HG02870 (cell line): ENCODE results near the gene COPS6.

ENCODE experiments used
- ATAC-seq: cut with Tn5 transposase; IDR thresholded peaks from one replicate; pipeline ENCODE4 v1.9.1; 2021; ENCODE audit warnings: mild to moderate bottlenecking, moderate library complexity; ENCODE audit not compliant: unreplicated experiment

COPS6 gene

DNA sequence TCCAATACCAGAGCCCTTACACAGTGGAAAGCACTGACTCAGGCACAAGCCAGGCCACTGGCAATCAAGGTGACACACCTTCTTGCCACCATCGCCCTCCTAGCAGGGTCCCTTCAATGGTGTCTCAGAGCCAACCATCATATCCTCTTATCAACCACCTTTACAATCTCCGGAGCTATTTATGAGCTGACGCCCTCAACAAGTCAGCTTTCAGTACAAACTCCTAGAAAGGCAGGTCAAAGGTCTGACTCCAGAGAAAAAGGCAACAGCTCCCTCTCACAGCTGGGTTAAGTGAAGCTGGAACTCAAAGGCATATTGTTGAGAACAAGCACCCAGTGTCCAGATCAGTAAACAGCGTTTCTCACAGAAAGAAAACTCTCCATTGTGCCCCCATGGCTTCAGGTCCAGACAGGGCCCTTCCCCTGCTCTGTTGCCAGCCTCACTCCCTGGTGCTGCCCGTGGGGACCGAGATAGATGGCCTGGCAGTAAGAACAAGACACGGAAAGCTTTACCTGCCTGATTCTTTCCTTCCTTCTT is 9.7 kb upstream of the COPS6 start:
- no peak for ATAC-seq

DNA sequence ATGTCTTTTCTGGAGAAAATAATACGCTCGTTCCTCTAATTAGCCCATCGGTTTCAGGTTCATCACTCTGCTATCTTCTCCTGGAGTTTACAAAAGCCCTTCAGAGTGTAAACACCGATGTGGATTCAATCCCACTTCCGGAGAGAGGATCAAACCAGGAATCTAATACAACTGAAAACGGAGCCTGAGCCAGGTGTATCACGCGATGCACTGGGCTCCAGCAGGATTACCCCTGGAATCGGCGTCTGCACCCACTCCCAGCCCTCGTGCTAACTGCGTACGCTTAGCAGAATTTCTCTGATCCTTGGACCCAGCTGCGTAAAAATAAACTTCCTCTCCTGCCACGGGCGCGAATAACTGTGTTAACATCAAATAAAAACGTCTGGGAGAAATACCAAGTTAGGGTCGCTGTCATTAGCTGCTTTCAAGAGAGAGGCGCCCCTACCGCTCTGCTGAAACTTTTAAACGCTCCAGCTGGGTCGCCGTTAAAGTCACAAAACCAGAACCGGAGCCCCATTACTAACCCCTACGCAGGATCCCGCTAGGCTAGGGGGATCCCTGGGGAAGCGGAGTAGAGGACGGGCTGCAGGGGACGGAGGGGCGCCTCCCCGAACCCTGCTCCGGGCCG is 7.7 kb upstream of the COPS6 start:
- ATAC-seq, result no peak

DNA sequence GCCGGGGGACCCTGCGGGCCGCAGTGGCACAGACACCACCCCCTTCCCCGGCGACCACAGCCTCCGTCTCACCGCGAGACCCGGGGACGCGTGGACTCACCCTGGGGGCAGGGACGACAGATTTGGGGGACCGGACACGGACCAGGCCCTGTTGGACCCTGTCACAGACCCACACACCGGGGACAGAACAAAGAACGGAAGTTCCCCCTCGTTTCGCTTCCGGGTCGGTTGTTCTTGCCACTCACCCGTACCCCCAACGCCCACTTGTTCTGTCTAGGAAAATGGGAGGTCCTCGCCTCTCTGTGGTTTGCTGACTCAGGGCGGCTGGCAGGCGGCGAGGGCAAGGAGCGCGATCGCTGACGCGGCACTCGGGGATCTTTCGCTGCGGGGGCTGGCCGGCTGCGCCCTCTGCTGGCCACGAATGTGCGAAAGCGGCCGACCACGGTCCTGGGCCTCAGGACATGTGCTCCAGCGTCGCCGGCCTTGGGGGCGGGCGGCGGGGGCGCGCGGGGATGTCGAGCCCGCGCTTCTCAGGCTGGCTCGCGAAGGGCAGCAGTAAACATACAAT is 7.2 kb upstream of the COPS6 start, which contains the start of gene ZNF3:
TSS of gene ZNF3 (minus strand) at position 189 of the 568 bp plus-strand sequence. CDS start 4,366 bp downstream, outside the sequence.
- ATAC-seq, result peak; percentile 71

DNA sequence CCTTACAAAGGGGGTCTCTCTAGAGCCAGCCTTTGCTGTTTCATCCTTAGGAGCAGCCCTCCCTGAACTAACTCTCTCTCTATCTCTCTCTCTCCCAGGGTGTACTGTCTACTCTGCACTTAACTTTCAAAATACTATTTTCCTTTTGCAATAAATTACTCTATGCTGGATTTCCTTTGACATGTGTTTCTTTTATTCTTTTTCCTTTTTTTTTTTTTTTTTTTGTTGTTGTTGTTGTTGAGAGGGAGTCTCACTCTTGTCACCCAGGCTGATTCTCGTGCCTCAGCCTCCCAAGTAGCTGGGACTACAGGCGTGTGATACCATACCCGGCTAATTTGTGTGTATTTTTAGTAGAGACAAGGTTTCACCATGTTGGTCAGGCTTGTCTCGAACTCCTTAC is 5.8 kb upstream of the COPS6 start:
- ATAC-seq, result no peak

DNA sequence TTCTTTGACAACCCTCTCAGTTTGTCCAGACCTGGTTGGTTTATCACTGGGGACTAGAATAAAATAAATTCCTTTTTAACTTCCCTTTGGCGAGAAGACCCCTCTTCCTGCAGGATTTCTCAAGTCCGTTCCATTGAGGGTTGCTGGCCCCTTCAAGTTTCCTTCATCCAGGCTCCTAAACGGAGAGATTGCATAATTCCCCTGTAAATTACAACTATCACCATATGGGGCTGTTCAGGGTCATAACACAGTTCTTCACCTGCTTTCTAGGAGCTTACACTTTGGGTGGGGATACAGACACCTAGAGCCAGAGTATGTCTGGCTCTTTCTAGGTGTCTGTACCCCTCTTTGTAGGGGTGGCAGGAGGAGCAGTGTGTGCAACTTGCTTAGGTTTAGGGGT is 3.3 kb upstream of the COPS6 start:
- ATAC-seq, result no peak

DNA sequence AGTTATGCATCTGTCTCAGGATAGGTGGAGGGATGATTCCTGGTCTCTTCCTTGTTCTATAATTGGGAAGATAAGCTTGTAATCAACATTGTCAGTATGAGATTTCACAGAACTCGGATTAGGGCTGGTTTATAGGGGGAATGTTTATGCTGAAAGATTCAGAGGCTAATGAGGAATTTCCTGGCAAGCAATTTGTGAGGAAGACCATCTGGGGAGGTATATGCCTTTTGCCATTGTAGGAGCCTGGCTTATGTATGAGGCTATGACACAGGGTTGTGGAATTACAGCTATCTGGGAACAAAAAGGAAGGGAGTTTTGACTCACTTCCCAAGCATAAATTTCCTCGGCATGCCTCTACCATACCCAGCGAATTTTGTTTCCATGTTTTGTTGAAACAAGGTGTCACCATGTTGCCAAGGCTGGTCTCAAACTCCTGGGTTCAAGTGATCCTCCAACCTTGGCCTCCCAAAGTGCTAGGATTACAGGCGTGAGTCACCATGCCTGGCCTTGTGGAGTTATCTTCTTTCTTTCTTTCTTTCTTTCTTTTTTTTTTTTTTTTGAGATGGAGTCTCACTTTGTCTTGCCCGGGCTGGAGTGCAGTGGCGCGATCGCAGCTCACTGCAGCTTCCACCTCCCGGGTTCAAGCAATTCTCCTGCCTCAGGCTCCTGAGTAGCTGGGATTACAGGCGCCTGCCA is 1.6 kb upstream of the COPS6 start:
- ATAC-seq, result no peak

DNA sequence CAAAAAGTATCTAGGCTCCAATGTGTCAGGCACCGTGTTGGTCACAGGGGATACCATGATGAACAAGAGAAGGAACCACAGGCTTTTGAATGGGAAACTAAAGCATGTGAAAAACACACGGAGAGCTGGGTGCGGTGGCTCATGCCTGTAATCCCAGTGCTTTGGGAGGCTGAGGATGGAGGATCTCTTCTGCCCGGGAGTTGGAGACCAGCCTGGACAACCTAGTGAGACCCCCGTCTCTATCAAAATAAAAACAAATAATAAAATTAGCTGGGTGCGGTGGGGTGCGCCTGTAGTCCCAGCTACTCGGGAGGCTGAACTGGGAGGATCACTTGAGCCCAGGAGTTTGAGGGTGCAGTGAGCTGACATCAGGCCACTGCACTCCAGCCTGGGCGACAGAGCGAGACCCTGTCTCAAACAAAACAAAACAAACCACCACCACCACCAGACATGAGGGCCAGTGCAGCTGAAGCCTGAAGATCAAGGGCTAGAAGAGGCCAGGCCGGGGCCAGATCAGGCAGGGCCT is 611 bp upstream of the COPS6 start:
- no peak for ATAC-seq

DNA sequence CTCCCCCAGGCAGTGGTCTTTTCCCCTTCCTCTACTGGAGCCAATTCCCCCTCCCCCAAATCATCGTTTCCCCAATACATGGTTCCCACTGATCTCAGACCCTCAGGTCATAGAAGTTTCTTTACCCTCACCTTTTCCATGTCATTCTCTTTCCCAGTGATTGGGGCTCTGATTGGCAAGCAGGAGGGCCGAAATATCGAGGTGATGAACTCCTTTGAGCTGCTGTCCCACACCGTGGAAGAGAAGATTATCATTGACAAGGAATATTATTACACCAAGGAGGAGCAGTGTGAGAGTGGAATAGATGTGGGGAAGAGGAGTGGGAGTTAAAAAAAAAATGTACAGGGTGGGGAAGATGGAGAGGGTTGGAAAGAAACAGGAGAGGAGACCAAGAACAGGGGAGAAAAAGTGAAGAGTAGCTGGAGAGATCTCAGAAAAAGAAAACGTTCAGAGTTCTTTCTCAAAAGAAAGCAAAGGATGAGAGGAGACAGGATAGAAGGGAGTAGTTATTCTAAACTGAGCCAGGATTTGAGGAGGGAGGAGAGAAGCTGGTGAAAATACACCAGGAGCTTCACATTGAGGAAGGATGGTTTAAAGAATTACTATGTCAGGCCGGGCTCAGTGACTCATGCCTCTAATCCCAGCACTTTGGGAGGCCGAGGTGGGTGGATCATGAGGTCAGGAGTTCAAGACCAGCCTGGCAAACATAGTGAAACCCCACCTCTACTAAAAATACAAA is 858 bp downstream of the COPS6 start:
- ATAC-seq, result no peak

DNA sequence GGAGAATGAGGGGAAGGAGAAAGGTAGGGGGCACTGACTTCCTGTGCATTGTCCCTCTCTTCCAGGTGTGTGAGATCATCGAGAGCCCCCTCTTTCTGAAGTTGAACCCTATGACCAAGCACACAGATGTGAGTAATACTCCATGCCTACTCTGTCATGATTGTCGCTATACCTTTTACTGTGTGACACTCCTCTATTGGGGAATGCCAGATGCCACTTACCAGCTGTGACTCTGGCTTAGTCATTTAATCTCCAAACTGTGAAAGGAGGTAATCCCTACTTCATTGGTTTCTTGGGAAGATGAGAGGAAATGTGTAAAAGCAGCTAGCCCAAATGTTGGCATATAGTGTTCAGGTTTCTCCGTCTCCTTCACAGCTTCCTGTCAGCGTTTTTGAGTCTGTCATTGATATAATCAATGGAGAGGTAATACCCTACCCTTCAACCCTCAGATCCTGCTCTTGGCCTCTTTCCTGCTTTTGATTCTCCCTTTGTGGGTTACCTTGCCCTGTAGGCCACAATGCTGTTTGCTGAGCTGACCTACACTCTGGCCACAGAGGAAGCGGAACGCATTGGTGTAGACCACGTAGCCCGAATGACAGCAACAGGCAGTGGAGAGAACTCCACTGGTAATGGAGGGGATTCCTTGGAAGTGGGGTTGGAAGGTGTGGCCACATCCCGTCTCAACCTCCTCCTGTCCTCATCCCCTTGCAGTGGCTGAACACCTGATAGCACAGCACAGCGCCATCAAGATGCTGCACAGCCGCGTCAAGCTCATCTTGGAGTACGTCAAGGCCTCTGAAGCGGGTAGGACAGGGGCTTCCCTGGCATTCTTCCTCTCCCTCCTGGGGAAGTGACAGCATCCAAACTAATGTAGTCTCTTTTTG is 2.0 kb downstream of the COPS6 start:
- ATAC-seq, result no peak

DNA sequence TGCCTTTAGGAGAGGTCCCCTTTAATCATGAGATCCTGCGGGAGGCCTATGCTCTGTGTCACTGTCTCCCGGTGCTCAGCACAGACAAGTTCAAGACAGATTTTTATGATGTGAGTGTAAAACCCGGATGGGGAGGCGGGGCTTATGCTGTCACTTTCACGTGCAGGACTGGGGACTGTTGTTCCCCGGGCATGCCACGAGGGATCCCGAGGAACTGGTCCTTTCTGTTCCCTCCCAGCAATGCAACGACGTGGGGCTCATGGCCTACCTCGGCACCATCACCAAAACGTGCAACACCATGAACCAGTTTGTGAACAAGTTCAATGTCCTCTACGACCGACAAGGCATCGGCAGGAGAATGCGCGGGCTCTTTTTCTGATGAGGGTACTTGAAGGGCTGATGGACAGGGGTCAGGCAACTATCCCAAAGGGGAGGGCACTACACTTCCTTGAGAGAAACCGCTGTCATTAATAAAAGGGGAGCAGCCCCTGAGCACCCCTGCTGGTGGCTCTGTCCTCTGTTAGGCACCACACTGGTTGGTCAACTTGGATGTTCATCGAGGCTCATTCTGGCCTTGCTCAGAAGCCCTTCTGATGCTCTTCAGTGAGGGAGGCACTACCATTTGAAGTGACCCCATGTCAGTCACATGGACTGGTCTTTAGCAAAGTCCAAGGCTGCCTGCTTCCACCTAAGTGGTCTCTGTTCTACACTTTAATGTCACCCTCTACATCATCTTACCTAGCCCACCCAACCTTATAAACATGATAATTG is 2.8 kb downstream of the COPS6 start:
- ATAC-seq, result no peak

DNA sequence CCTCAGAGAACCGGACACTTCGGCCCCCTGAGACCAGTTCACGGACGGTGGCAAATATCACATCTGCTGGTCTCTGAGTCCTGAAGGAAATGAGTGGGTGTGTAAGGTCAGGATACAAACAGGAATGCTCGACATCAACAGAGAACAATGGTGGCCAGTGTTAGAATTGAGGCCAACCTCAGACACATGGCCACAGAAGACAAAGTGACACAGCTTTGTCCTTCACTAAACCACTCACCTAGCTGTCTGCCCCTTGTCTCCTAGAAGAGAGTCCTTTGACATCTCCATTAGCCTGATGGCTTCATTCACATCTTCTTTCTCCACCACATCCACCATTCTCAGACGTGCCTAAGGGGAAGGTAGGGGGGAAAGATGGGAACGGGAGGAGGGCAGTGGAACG is 4.3 kb downstream of the COPS6 start:
- ATAC-seq, result no peak

DNA sequence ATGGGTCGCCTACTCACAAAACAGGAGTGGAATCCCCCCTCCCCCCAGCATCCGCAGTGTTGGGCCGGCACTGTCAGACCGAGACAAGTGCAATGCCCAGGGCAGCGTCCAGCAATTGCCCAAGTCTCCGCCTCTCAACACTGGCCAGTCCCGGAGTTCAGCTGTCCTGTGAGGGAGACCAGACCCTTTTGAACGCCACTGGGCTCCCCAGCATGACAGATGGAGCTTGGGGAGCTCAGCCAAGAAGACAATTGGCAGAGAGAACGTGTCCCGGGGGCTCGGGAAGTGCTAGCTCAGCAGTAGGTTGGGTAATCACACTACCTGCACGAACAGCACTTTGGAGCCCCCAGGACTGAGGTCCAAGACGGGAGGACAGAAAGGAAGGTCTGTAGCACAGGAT is 4.7 kb downstream of the COPS6 start:
- ATAC-seq, result no peak

DNA sequence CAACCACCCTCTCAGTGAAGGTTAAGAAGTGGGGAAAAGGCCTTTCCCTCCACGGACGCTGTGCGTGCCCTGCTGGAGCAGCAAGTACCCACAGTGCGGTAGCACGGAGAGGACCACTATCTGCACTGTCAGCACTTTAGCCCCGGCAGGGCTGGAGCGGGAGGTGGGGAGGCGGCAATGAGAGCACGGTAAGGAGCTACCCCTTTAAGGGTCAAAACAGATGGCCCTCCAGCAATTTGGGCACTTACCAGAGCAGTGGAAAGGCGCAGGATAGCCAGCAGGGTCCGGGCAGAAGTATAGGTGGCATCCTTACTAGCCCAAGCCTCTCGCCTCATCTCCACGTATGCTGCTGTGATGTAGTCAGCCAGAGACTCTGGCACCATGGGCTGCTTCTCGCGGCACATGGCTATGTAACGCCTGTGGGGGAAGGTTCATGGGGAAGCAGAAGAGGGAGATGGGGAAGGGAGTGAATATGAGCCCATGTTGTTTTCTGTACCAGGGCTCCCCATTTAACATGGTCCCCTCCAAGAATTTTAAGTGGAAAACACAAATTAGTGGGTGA is 5.2 kb downstream of the COPS6 start:
- no peak for ATAC-seq

DNA sequence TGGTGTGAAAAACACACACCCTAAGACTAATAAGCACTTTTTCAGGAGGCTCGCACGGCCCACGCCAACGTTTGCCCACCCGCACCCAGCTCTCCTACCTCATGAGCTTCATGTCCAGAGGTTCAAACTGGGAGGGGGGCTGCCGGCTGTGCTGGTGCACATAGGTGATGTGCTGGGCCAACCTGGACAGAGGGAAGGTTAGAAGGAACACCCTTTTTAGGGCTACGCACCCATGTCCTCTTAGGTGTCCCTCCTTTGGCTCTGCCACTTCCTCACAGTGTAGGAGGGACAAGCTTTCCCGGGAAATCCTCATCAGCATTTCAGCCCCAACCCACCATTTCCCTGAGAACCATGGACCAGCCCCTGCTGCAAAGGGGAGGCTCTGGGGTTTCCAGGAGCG is 6.5 kb downstream of the COPS6 start:
- no peak for ATAC-seq

DNA sequence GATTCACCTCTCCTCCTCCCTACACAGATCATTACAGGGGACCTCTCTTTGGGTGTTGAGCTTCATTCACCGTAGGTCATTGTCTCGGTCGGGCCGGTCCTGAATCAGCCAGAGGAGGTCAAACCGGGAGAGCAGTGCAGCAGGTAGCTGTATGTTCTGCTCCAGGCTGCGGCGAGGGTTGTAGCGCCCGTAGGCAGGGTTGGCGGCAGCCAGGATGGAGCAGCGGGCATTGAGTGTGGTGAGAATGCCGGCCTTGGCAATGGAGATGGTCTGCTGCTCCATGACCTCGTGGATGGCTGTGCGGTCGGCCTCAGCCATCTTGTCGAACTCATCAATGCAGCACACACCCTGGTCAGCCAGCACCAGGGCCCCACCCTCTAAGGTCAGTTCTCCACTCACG is 6.9 kb downstream of the COPS6 start:
- no peak for ATAC-seq

DNA sequence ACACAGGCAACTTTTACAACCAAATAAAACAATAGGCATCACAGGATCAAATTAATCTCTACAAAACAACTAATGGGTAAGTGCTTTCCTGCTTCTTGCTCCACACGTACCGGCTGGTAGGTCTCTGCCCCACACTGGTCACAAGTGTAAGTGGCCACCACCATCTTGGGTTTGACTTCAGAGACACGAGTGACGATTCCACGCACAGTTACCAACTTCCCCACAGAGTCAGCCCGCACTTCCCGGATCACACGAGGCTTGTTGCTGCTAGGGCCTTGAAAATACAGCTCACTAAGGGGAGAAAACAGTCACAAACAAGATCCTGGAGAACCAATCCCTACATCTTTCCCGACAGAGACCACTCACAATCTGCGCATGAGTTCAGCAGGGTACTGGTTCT is 10.1 kb downstream of the COPS6 start:
- ATAC-seq, result no peak

DNA sequence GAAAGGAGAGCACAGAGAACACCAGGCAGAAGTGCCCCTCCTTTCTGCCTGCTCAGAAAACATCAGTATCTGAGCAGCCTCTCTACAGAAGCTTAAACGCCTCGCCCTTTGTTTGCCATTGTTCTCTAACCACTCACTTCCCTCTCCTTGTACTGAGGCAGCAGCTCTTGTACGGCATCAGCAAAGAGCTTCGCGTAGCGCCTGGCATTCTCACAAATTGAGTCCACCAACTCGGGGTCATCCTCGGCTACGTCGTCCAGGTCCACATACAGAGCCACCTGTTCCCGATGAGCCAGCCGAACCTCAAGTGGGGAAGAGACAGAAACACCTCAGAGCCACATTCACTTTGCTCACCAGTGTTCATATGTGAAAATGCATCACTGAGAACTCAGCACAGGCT is 10.7 kb downstream of the COPS6 start:
- no peak for ATAC-seq

DNA sequence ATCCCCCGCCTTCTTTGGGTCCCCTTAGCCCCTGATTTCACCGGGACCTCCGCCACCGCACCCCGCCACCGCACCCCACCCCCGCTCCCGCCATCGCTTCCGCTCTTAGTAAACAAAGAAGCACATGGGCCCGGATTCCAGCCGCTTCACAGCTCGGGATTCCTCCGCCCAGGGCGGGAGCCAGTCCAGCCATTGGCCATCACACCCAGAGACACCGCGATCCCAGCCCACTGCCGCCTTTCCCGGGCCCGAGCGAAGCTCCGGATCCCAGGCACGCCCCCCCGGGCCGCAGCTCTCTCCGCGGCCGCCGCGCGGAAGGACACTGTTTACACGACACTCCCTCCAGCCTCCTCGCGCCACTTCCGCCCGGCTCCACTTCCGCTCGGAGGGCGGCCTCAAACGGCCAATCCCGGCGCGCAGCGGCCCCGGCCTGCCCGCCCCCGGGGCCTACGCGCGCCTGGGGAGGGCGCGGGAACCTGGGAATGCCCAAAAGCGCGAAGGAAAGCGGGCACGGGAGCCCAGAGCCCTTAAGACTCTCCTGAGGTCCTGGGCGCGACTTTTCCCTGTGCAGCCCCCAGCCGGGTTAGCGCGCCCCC is 11.7 kb downstream of the COPS6 start:
- peak; percentile 60 for ATAC-seq
